Ascending aorta (tissue), 2 donors: ENCODE measurements around the gene CD5L. TPM values are rescaled to one million over a fixed set of nuclear protein-coding genes. Genes with fewer than 3 reads are reported as not detected.

ENCODE experiments used
- DNase-seq, 2 donors: peaks; one replicate each; pipeline ENCODE4 v3.0.0-alpha.2; 2019; ENCODE audit warnings: low spot score in 2 of 2
- H3K27ac ChIP-seq, 2 donors: fragments of 200-600 bp; sonication (generic); one replicate each; pipeline ENCODE4 v1.5.1; 2016 to 2017; ENCODE audit warnings: mild to moderate bottlenecking in 1 of 2
- H3K27me3 ChIP-seq: fragments of 200-600 bp; sonication (generic); one replicate; pipeline ENCODE4 v1.5.1; 2017
- H3K36me3 ChIP-seq, 2 donors: fragments of 200-600 bp; sonication (generic); one replicate each; pipeline ENCODE4 v1.5.1; 2016
- H3K4me1 ChIP-seq, 2 donors: fragments of 200-600 bp; sonication (generic); one replicate each; pipeline ENCODE4 v1.5.1; 2016 to 2017; ENCODE audit warnings: mild to moderate bottlenecking in 1 of 2
- H3K4me3 ChIP-seq, 2 donors: fragments of 200-600 bp; sonication (generic); one replicate each; pipeline ENCODE4 v1.5.1; 2016 to 2017; ENCODE audit warnings: mild to moderate bottlenecking in 1 of 2
- H3K9me3 ChIP-seq, 2 donors: fragments of 200-600 bp; sonication (generic); one replicate each; pipeline ENCODE4 v1.5.1; 2016
- CTCF ChIP-seq, 3 experiments: fragments of 200-600 bp in 2 of 3; fragments of 450-650 bp in 1 of 3; sonication (generic) in 2 of 3; IDR thresholded peaks; one replicate each; pipeline ENCODE4 v1.5.1; 2016 to 2019; ENCODE audit warnings: antibody characterized with exemption in 3 of 3, mild to moderate bottlenecking in 1 of 3, moderate library complexity in 1 of 3
- intact Hi-C: fragments of 100-400 bp; cut with DNase I; formaldehyde crosslinking; loops from one replicate; pipeline ENCODE4 v1.15.1; 2023
- total RNA-seq: library from RNA; depleted of rRNA; stranded (reverse); fragments of >200 nt; gene quantifications from one replicate; pipeline ENCODE4 v1.1.0, GENCODE V29; 2016

The CD5L gene
- total RNA-seq, 1 donor from 2014 or later = not detected

- no peak for TF ChIP-seq CTCF (IDR thresholded peaks at IDR 0.05)
- no peak for DNase-seq
Observed at GRCh38 chr1:157842939-157843338, 1.3 kb upstream of the CD5L start.

GRCh38 chr1:157838966-157839365 is 2.6 kb downstream of the CD5L start:
- Histone ChIP-seq H3K27ac (no peak overlapping the region), H3K36me3 (no peaks in the 10 kb centered on the region), H3K27me3 (no peaks in the 10 kb centered on the region), H3K4me1 (no peaks in the 10 kb centered on the region), H3K4me3 (no peak overlapping the region), H3K9me3 (no peaks in the 10 kb centered on the region)
- no peak for TF ChIP-seq CTCF (IDR thresholded peaks at IDR 0.05)
- intact Hi-C loops = no loop called here
- no peak for DNase-seq

More at GRCh38 chr1:157842939-157843338, 1.3 kb upstream of the CD5L start:
- H3K4me1 ChIP-seq = no peaks in the 10 kb centered on the region
- H3K27me3 ChIP-seq = no peaks in the 10 kb centered on the region
- H3K27ac ChIP-seq = no peak overlapping the region
- H3K9me3 ChIP-seq = no peaks in the 10 kb centered on the region
- H3K36me3 ChIP-seq = no peaks in the 10 kb centered on the region
- intact Hi-C loops = no loop called here
- H3K4me3 ChIP-seq = no peak overlapping the region

GRCh38 chr1:157834430-157834829 is 7.2 kb downstream of the CD5L start:
- no peaks in the 10 kb centered on the region for H3K4me1 ChIP-seq
- H3K4me3 ChIP-seq = no peak overlapping the region
- intact Hi-C loops = no loop called here
- TF ChIP-seq CTCF (IDR thresholded peaks at IDR 0.05) = no peak
- no peak for DNase-seq
- no peak overlapping the region for H3K27ac ChIP-seq
- no peaks in the 10 kb centered on the region for H3K27me3 ChIP-seq
- H3K36me3 ChIP-seq = no peaks in the 10 kb centered on the region
- H3K9me3 ChIP-seq = no peaks in the 10 kb centered on the region

- Histone ChIP-seq H3K4me1 (no peaks in the 10 kb centered on the region), H3K27me3 (no peaks in the 10 kb centered on the region), H3K9me3 (no peaks in the 10 kb centered on the region), H3K27ac (no peak overlapping the region), H3K36me3 (no peaks in the 10 kb centered on the region), H3K4me3 (no peak overlapping the region)
- DNase-seq = no peak
- TF ChIP-seq CTCF (IDR thresholded peaks at IDR 0.05) = no peak
- intact Hi-C loops = no loop called here
Observed at GRCh38 chr1:157833145-157833544, 8.5 kb downstream of the CD5L start.

GRCh38 chr1:157831968-157832626 is 9.5 kb downstream of the CD5L start:
- intact Hi-C loops = no loop called here
- no peaks in the 10 kb centered on the region for H3K4me1 ChIP-seq
- no peak for TF ChIP-seq CTCF (IDR thresholded peaks at IDR 0.05)
- no peak for DNase-seq
- H3K9me3 ChIP-seq = no peaks in the 10 kb centered on the region
- H3K4me3 ChIP-seq = no peak overlapping the region
- H3K27me3 ChIP-seq = no peaks in the 10 kb centered on the region
- no peaks in the 10 kb centered on the region for H3K36me3 ChIP-seq
- no peak overlapping the region for H3K27ac ChIP-seq

- no peak for DNase-seq
Observed at GRCh38 chr1:157830887-157831286, 10.7 kb downstream of the CD5L start.

More at GRCh38 chr1:157830887-157831286, 10.7 kb downstream of the CD5L start:
- Histone ChIP-seq H3K36me3 (no peaks in the 10 kb centered on the region), H3K4me3 (no peak overlapping the region), H3K27me3 (no peaks in the 10 kb centered on the region), H3K9me3 (no peaks in the 10 kb centered on the region), H3K4me1 (no peaks in the 10 kb centered on the region), H3K27ac (no peak overlapping the region)
- no peak for TF ChIP-seq CTCF (IDR thresholded peaks at IDR 0.05)
- intact Hi-C loops = no loop called here
